Fibroblast of lung (primary cell): ENCODE measurements around the gene CALN1. TPM values are rescaled to one million over a fixed set of nuclear protein-coding genes. Genes with fewer than 3 reads are reported as not detected.

ENCODE experiments used
- DNase-seq, 2 donors: peaks; one replicate each; pipeline versions ENCODE4 v3.0.0 to v3.0.0-alpha.2; 2010; ENCODE audit warnings: low read depth in 2 of 2
- H2AFZ ChIP-seq: 2 replicates; pipeline ENCODE4 v1.5.1; 2012; ENCODE audit warnings: low read length, control low read depth, inconsistent platforms
- H3K27ac ChIP-seq: 2 replicates; pipeline ENCODE4 v1.5.1; 2011; ENCODE audit warnings: low read length, control low read depth; ENCODE audit not compliant: insufficient read depth
- H3K27me3 ChIP-seq: 2 replicates; pipeline ENCODE4 v1.5.1; 2011; ENCODE audit warnings: mild to moderate bottlenecking, low read length; ENCODE audit not compliant: control insufficient read depth, insufficient read depth
- H3K36me3 ChIP-seq: 2 replicates; pipeline ENCODE4 v1.5.1; 2011; ENCODE audit warnings: low read length; ENCODE audit not compliant: control insufficient read depth, insufficient read depth
- H3K4me1 ChIP-seq: 2 replicates; pipeline ENCODE4 v1.5.1; 2011; ENCODE audit warnings: low read length; ENCODE audit not compliant: control insufficient read depth, insufficient read depth; ENCODE audit errors: extremely low read depth
- H3K4me2 ChIP-seq: 2 replicates; pipeline ENCODE4 v1.5.1; 2011; ENCODE audit warnings: low read length, control low read depth; ENCODE audit not compliant: insufficient read depth; ENCODE audit errors: extremely low read depth
- H3K4me3 ChIP-seq, 4 experiments: fragments of 200-600 bp in 1 of 4; sonication (generic) in 1 of 4; replicated peaks in 1 of 4; 2 replicates each; pipeline ENCODE4 v1.5.1; 2011 to 2016; ENCODE audit warnings: low read length in 4 of 4, low read depth in 3 of 4, mild to moderate bottlenecking in 3 of 4, control low read depth in 2 of 4, inconsistent platforms in 1 of 4, mixed read lengths in 1 of 4; ENCODE audit not compliant: insufficient read depth in 1 of 4; ENCODE audit errors: control extremely low read depth in 1 of 4
- H3K79me2 ChIP-seq: 2 replicates; pipeline ENCODE4 v1.5.1; 2012; ENCODE audit warnings: mild to moderate bottlenecking, low read length, inconsistent platforms; ENCODE audit not compliant: control insufficient read depth, insufficient read depth
- H3K9ac ChIP-seq: 2 replicates; pipeline ENCODE4 v1.5.1; 2011; ENCODE audit warnings: mild to moderate bottlenecking, low read length, control low read depth; ENCODE audit not compliant: insufficient read depth
- H3K9me3 ChIP-seq: 2 replicates; pipeline ENCODE4 v1.5.1; 2012; ENCODE audit warnings: low read depth, low read length; ENCODE audit not compliant: control insufficient read depth, insufficient read depth
- H4K20me1 ChIP-seq: 2 replicates; pipeline ENCODE4 v1.5.1; 2011; ENCODE audit warnings: low read length; ENCODE audit not compliant: control insufficient read depth, insufficient read depth; ENCODE audit errors: extremely low read depth
- EZH2 ChIP-seq: IDR thresholded peaks from 2 replicates; pipeline ENCODE4 v1.5.1; 2012; ENCODE audit warnings: low read length, control low read depth, mild to moderate bottlenecking; ENCODE audit errors: missing control alignments
- polyA plus RNA-seq, 2 donors: library from polyadenylated mRNA; depleted of rRNA in 1 of 2; stranded (reverse) in 1 of 2; unstranded in 1 of 2; fragments of >200 nt; gene quantifications; 2 replicates each; pipeline ENCODE4 v1.2.1, GENCODE V29; 2011 to 2012; ENCODE audit warnings: missing spikeins in 1 of 2
- total RNA-seq: library from RNA; depleted of rRNA; stranded (reverse); fragments of >200 nt; gene quantifications from 2 replicates; pipeline ENCODE4 v1.2.1, GENCODE V29; 2014
- TF ChIP-seq, protein P1 (sequence below), 2 donors: IDR thresholded peaks in 1 of 2; conservative IDR thresholded peaks in 1 of 2; 1 replicate in 1 of 2; 2 replicates in 1 of 2; pipeline ENCODE4 v1.5.1; 2011 to 2012; ENCODE audit warnings: low read length in 2 of 2, control low read depth in 1 of 2, inconsistent platforms in 1 of 2, low read depth in 1 of 2, mild to moderate bottlenecking in 1 of 2

Gene CALN1
- total and polyA plus RNA-seq, 2 donors (not counting 1 experiment from before 2014, with no cell fraction given) = not detected

DNA sequence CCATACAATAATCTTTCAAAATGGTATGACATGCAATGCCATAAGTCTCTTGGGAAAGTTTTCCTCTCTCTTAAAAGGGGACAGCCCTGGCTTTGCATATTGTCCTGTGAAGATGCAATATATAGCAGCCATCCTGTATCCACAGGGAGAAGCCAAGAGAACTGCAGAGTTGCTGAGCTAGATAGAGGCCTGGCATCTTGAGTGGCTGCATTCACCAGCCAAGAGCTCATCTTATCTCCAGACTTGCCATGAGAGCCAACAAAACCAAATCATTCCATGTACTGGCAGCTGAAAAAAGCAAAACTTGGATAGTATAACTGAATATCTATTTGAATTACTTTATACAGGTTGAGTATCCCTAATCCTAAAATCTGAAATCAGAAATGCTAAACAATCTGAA lies 348.8 kb downstream of the CALN1 start:
- no peak overlapping the region for H3K4me2 ChIP-seq
- H2AFZ ChIP-seq = no peak overlapping the region
- H3K9ac ChIP-seq = no peak overlapping the region
- TF ChIP-seq, protein P1, sequence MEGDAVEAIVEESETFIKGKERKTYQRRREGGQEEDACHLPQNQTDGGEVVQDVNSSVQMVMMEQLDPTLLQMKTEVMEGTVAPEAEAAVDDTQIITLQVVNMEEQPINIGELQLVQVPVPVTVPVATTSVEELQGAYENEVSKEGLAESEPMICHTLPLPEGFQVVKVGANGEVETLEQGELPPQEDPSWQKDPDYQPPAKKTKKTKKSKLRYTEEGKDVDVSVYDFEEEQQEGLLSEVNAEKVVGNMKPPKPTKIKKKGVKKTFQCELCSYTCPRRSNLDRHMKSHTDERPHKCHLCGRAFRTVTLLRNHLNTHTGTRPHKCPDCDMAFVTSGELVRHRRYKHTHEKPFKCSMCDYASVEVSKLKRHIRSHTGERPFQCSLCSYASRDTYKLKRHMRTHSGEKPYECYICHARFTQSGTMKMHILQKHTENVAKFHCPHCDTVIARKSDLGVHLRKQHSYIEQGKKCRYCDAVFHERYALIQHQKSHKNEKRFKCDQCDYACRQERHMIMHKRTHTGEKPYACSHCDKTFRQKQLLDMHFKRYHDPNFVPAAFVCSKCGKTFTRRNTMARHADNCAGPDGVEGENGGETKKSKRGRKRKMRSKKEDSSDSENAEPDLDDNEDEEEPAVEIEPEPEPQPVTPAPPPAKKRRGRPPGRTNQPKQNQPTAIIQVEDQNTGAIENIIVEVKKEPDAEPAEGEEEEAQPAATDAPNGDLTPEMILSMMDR (conservative IDR thresholded peaks at IDR 0.05 in 1 of 2, IDR thresholded peaks at IDR 0.05 in 1 of 2; ENCODE audit: low read depth in 1 of 2, low read length in 2 of 2) = no peak
- TF ChIP-seq EZH2 = no peak
- H3K27me3 ChIP-seq = no peaks in the 10 kb centered on the region
- H3K4me1 ChIP-seq = no peaks in the 10 kb centered on the region
- H3K27ac ChIP-seq = no peak overlapping the region
- H3K79me2 ChIP-seq = no peaks in the 10 kb centered on the region
- DNase-seq = no peak
- H3K36me3 ChIP-seq = no peaks in the 10 kb centered on the region
- no peaks in the 10 kb centered on the region for H3K9me3 ChIP-seq
- no peaks in the 10 kb centered on the region for H4K20me1 ChIP-seq
- H3K4me3 ChIP-seq = no peak overlapping the region

DNA sequence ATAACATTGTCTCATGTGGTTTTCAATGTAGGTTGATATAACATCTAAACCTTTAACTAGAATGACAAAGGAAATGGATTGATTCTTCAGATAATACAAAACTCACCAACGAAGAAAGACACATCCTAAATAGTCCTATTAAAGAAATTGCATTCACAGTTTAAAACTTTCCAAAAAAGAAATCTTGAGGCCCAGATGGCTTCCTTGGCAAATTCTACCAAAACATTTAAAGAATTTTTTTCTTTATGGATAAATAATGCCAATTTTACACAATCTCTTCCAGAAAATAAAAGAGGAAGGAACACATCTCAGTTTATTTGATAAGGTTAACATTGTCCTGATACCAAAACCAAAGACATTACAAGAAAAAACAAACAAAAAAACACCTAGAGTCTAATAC lies 349.5 kb downstream of the CALN1 start:
- Histone ChIP-seq H3K9me3 (no peaks in the 10 kb centered on the region), H3K4me2 (no peak overlapping the region), H4K20me1 (no peaks in the 10 kb centered on the region), H2AFZ (no peak overlapping the region), H3K79me2 (no peaks in the 10 kb centered on the region), H3K27me3 (no peaks in the 10 kb centered on the region), H3K4me1 (no peaks in the 10 kb centered on the region), H3K36me3 (no peaks in the 10 kb centered on the region), H3K9ac (no peak overlapping the region), H3K27ac (no peak overlapping the region), H3K4me3 (no peak overlapping the region)
- DNase-seq = no peak
- TF ChIP-seq EZH2 = no peak

DNA sequence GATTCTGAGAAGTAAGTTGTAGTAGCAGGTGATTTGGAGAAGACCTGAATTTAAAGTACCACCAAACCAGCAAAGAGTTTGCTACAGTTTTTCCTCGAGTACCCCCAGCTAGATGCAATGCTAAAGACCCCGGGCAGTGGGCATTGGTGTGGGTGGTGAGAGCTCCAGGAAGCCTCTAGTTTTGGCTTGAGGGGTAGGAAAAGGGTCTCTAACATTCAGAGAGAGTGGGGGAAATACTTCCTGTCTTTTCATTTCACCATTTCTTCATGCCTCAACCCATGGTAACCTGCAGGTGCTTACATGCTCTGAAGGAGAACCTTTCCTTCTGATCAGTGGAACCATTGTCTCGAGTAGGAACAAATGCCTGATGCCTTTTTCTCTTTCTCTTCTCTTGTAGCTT lies 352.2 kb downstream of the CALN1 start:
- no peak overlapping the region for H2AFZ ChIP-seq
- no peaks in the 10 kb centered on the region for H3K27me3 ChIP-seq
- no peak overlapping the region for H3K9ac ChIP-seq
- H3K4me3 ChIP-seq = no peak overlapping the region
- no peaks in the 10 kb centered on the region for H3K9me3 ChIP-seq
- no peak for DNase-seq
- H3K27ac ChIP-seq = no peak overlapping the region
- no peaks in the 10 kb centered on the region for H3K36me3 ChIP-seq
- H4K20me1 ChIP-seq = no peaks in the 10 kb centered on the region
- TF ChIP-seq EZH2 = no peak
- TF ChIP-seq, protein P1 (conservative IDR thresholded peaks at IDR 0.05 in 1 of 2, IDR thresholded peaks at IDR 0.05 in 1 of 2; ENCODE audit: low read depth in 1 of 2, low read length in 2 of 2) = no peak
- H3K4me1 ChIP-seq = no peaks in the 10 kb centered on the region
- no peaks in the 10 kb centered on the region for H3K79me2 ChIP-seq
- no peak overlapping the region for H3K4me2 ChIP-seq
